ENCODE measurements around the gene DXO. TPM values are rescaled to one million over a fixed set of nuclear protein-coding genes. Genes with fewer than 3 reads are reported as not detected.
"Not testable (repeated sequence)": the region's sequence is repeated elsewhere in the genome, so short reads cannot be mapped to it uniquely, and the experiment has no call there.

DXO gene
- total RNA-seq, 1 experiment from 2014 or later: 43.6 TPM

GRCh38 chr6:32007086-32007485, 35.1 kb upstream of the DXO start:
- DNase-seq: peak; percentile 1
- CTCF ChIA-PET; H3K4me1 Mint-ChIP-seq (ENCODE audit: low read depth, unreplicated experiment); H3K9me3 Mint-ChIP-seq (ENCODE audit: low read depth, unreplicated experiment); intact Hi-C loops (cut with micrococcal nuclease; ENCODE audit: unreplicated experiment); BruUV-seq (replicated peaks); H3K27ac Mint-ChIP-seq (ENCODE audit: unreplicated experiment); H3K36me3 Mint-ChIP-seq (ENCODE audit: insufficient read depth, unreplicated experiment); H3K4me3 Mint-ChIP-seq (ENCODE audit: low read depth, unreplicated experiment): not testable (repeated sequence)
- peaks cover 32% of the 10 kb centered on the region for H3K27me3 Mint-ChIP-seq (ENCODE audit: unreplicated experiment)

- H3K36me3 Mint-ChIP-seq (ENCODE audit: insufficient read depth, unreplicated experiment); BruUV-seq (replicated peaks); intact Hi-C loops (cut with micrococcal nuclease; ENCODE audit: unreplicated experiment); H3K4me1 Mint-ChIP-seq (ENCODE audit: low read depth, unreplicated experiment); CTCF ChIA-PET; H3K27ac Mint-ChIP-seq (ENCODE audit: unreplicated experiment); H3K9me3 Mint-ChIP-seq (ENCODE audit: low read depth, unreplicated experiment); H3K4me3 Mint-ChIP-seq (ENCODE audit: low read depth, unreplicated experiment): not testable (repeated sequence)
- DNase-seq: peak; percentile 4
- peaks cover 32% of the 10 kb centered on the region for H3K27me3 Mint-ChIP-seq (ENCODE audit: unreplicated experiment)
Measured at GRCh38 chr6:32005991-32006529, 34.1 kb upstream of the DXO start.

- H3K4me1 Mint-ChIP-seq (ENCODE audit: low read depth, unreplicated experiment); intact Hi-C loops (cut with micrococcal nuclease; ENCODE audit: unreplicated experiment); H3K36me3 Mint-ChIP-seq (ENCODE audit: insufficient read depth, unreplicated experiment); H3K9me3 Mint-ChIP-seq (ENCODE audit: low read depth, unreplicated experiment); H3K27ac Mint-ChIP-seq (ENCODE audit: unreplicated experiment); H3K4me3 Mint-ChIP-seq (ENCODE audit: low read depth, unreplicated experiment); BruUV-seq (replicated peaks); CTCF ChIA-PET: not testable (repeated sequence)
- peak; percentile 8 for DNase-seq
- H3K27me3 Mint-ChIP-seq (ENCODE audit: unreplicated experiment): peaks cover 32% of the 10 kb centered on the region
Measured at GRCh38 chr6:32005538-32005880, 33.6 kb upstream of the DXO start.

GRCh38 chr6:32004864-32005537, 33.1 kb upstream of the DXO start:
- H3K27me3 Mint-ChIP-seq (ENCODE audit: unreplicated experiment): peaks cover 32% of the 10 kb centered on the region
- H3K4me1 Mint-ChIP-seq (ENCODE audit: low read depth, unreplicated experiment); H3K4me3 Mint-ChIP-seq (ENCODE audit: low read depth, unreplicated experiment); CTCF ChIA-PET; intact Hi-C loops (cut with micrococcal nuclease; ENCODE audit: unreplicated experiment); H3K36me3 Mint-ChIP-seq (ENCODE audit: insufficient read depth, unreplicated experiment); H3K9me3 Mint-ChIP-seq (ENCODE audit: low read depth, unreplicated experiment); H3K27ac Mint-ChIP-seq (ENCODE audit: unreplicated experiment): not testable (repeated sequence)
- TSS peak; percentile 34 for BruUV-seq (replicated peaks)
- DNase-seq: peak; percentile 2

- H3K27me3 Mint-ChIP-seq (ENCODE audit: unreplicated experiment): peaks cover 32% of the 10 kb centered on the region
- H3K36me3 Mint-ChIP-seq (ENCODE audit: insufficient read depth, unreplicated experiment); H3K4me1 Mint-ChIP-seq (ENCODE audit: low read depth, unreplicated experiment); intact Hi-C loops (cut with micrococcal nuclease; ENCODE audit: unreplicated experiment); BruUV-seq (replicated peaks); H3K4me3 Mint-ChIP-seq (ENCODE audit: low read depth, unreplicated experiment); H3K9me3 Mint-ChIP-seq (ENCODE audit: low read depth, unreplicated experiment); H3K27ac Mint-ChIP-seq (ENCODE audit: unreplicated experiment); CTCF ChIA-PET: not testable (repeated sequence)
- peak; percentile 2 for DNase-seq
Measured at GRCh38 chr6:32004393-32004792, 32.5 kb upstream of the DXO start.

GRCh38 chr6:32003301-32003700, 31.4 kb upstream of the DXO start:
- BruUV-seq (replicated peaks); DNase-seq; H3K9me3 Mint-ChIP-seq (ENCODE audit: low read depth, unreplicated experiment); H3K4me1 Mint-ChIP-seq (ENCODE audit: low read depth, unreplicated experiment); H3K4me3 Mint-ChIP-seq (ENCODE audit: low read depth, unreplicated experiment); H3K36me3 Mint-ChIP-seq (ENCODE audit: insufficient read depth, unreplicated experiment); H3K27ac Mint-ChIP-seq (ENCODE audit: unreplicated experiment); intact Hi-C loops (cut with micrococcal nuclease; ENCODE audit: unreplicated experiment); CTCF ChIA-PET: not testable (repeated sequence)
- peaks cover 32% of the 10 kb centered on the region for H3K27me3 Mint-ChIP-seq (ENCODE audit: unreplicated experiment)

GRCh38 chr6:32002546-32003268, 30.8 kb upstream of the DXO start:
- H3K36me3 Mint-ChIP-seq (ENCODE audit: insufficient read depth, unreplicated experiment); intact Hi-C loops (cut with micrococcal nuclease; ENCODE audit: unreplicated experiment); H3K4me1 Mint-ChIP-seq (ENCODE audit: low read depth, unreplicated experiment); H3K4me3 Mint-ChIP-seq (ENCODE audit: low read depth, unreplicated experiment); H3K9me3 Mint-ChIP-seq (ENCODE audit: low read depth, unreplicated experiment); BruUV-seq (replicated peaks); CTCF ChIA-PET; H3K27ac Mint-ChIP-seq (ENCODE audit: unreplicated experiment); DNase-seq: not testable (repeated sequence)
- peaks cover 32% of the 10 kb centered on the region for H3K27me3 Mint-ChIP-seq (ENCODE audit: unreplicated experiment)

GRCh38 chr6:31996385-31996784, 24.4 kb upstream of the DXO start:
- CTCF ChIA-PET; H3K27ac Mint-ChIP-seq (ENCODE audit: unreplicated experiment); H3K4me3 Mint-ChIP-seq (ENCODE audit: low read depth, unreplicated experiment); H3K9me3 Mint-ChIP-seq (ENCODE audit: low read depth, unreplicated experiment); DNase-seq; BruUV-seq (replicated peaks); H3K36me3 Mint-ChIP-seq (ENCODE audit: insufficient read depth, unreplicated experiment); intact Hi-C loops (cut with micrococcal nuclease; ENCODE audit: unreplicated experiment); H3K27me3 Mint-ChIP-seq (ENCODE audit: unreplicated experiment); H3K4me1 Mint-ChIP-seq (ENCODE audit: low read depth, unreplicated experiment): not testable (repeated sequence)

- H3K36me3 Mint-ChIP-seq (ENCODE audit: insufficient read depth, unreplicated experiment); BruUV-seq (replicated peaks); H3K9me3 Mint-ChIP-seq (ENCODE audit: low read depth, unreplicated experiment); CTCF ChIA-PET; H3K4me3 Mint-ChIP-seq (ENCODE audit: low read depth, unreplicated experiment); H3K4me1 Mint-ChIP-seq (ENCODE audit: low read depth, unreplicated experiment); H3K27ac Mint-ChIP-seq (ENCODE audit: unreplicated experiment); H3K27me3 Mint-ChIP-seq (ENCODE audit: unreplicated experiment); DNase-seq; intact Hi-C loops (cut with micrococcal nuclease; ENCODE audit: unreplicated experiment): not testable (repeated sequence)
Measured at GRCh38 chr6:31994421-31994820, 22.5 kb upstream of the DXO start.

- H3K36me3 Mint-ChIP-seq (ENCODE audit: insufficient read depth, unreplicated experiment); H3K4me1 Mint-ChIP-seq (ENCODE audit: low read depth, unreplicated experiment); H3K4me3 Mint-ChIP-seq (ENCODE audit: low read depth, unreplicated experiment); intact Hi-C loops (cut with micrococcal nuclease; ENCODE audit: unreplicated experiment); CTCF ChIA-PET; H3K27me3 Mint-ChIP-seq (ENCODE audit: unreplicated experiment); H3K27ac Mint-ChIP-seq (ENCODE audit: unreplicated experiment); H3K9me3 Mint-ChIP-seq (ENCODE audit: low read depth, unreplicated experiment); BruUV-seq (replicated peaks); DNase-seq: not testable (repeated sequence)
Measured at GRCh38 chr6:31989363-31989762, 17.4 kb upstream of the DXO start.

All from Calu3 (cell line).